ENCODE results near the gene APLP2. TPM values are rescaled to one million over a fixed set of nuclear protein-coding genes. Genes with fewer than 3 reads are reported as not detected.

Gene APLP2
- total and polyA plus RNA-seq, 9 donors: 198 to 466 (median 251) TPM

- Histone ChIP-seq H3K4me3 (no peak overlapping the region), H3K27ac (no peak overlapping the region), H3K9me3 (no peaks in the 10 kb centered on the region), H3K4me1 (ENCODE audit: insufficient read depth) (peaks cover 2% of the 10 kb centered on the region), H3K27me3 (no peaks in the 10 kb centered on the region), H3K36me3 (no peaks in the 10 kb centered on the region)
- no peak for DNase-seq
- intact Hi-C loops (cut with DNase I): no loop called here
- WGBS, 3 donors: 10 to 26% (median 15%) methylated on average over 2 of the region's 2 CpGs
- TF ChIP-seq CTCF (IDR thresholded peaks at IDR 0.05): no peak
- no peak for TF ChIP-seq EP300 (IDR thresholded peaks at IDR 0.05)
- no peak for TF ChIP-seq POLR2A (IDR thresholded peaks at IDR 0.05)
Measured at GRCh38 chr11:130023204-130023603, 46.5 kb upstream of the APLP2 start.

- 61 to 70% (median 61%) methylated on average over 1 of the region's 1 CpG for WGBS, 3 donors
- TF ChIP-seq CTCF (IDR thresholded peaks at IDR 0.05) (no peak), EP300 (IDR thresholded peaks at IDR 0.05) (no peak), POLR2A (IDR thresholded peaks at IDR 0.05) (no peak)
- intact Hi-C loops (cut with DNase I): no loop called here
- Histone ChIP-seq H3K27me3 (no peaks in the 10 kb centered on the region), H3K4me3 (no peak overlapping the region), H3K27ac (no peak overlapping the region), H3K36me3 (no peaks in the 10 kb centered on the region), H3K4me1 (ENCODE audit: insufficient read depth) (peaks cover 2% of the 10 kb centered on the region), H3K9me3 (no peaks in the 10 kb centered on the region)
- DNase-seq: no peak
Measured at GRCh38 chr11:130024361-130024760, 45.3 kb upstream of the APLP2 start.

GRCh38 chr11:130025371-130025770, 44.3 kb upstream of the APLP2 start:
- 4 to 28% (median 8%) methylated on average over 1 of the region's 1 CpG for WGBS, 3 donors
- H3K4me3 ChIP-seq: no peak overlapping the region
- no peaks in the 10 kb centered on the region for H3K9me3 ChIP-seq
- no peak overlapping the region for H3K27ac ChIP-seq
- DNase-seq: no peak
- peaks cover 2% of the 10 kb centered on the region for H3K4me1 ChIP-seq (ENCODE audit: insufficient read depth)
- H3K36me3 ChIP-seq: no peaks in the 10 kb centered on the region
- no peaks in the 10 kb centered on the region for H3K27me3 ChIP-seq
- TF ChIP-seq POLR2A (IDR thresholded peaks at IDR 0.05): no peak
- TF ChIP-seq CTCF (IDR thresholded peaks at IDR 0.05): no peak
- no peak for TF ChIP-seq EP300 (IDR thresholded peaks at IDR 0.05)
- intact Hi-C loops (cut with DNase I): no loop called here

GRCh38 chr11:130029137-130029536, 40.6 kb upstream of the APLP2 start:
- TF ChIP-seq POLR2A (IDR thresholded peaks at IDR 0.05) (no peak), CTCF (IDR thresholded peaks at IDR 0.05) (no peak), EP300 (IDR thresholded peaks at IDR 0.05) (no peak)
- intact Hi-C loops (cut with DNase I): no loop called here
- 88 to 95% (median 92%) methylated on average over 3 of the region's 3 CpGs for WGBS, 3 donors

More at GRCh38 chr11:130029137-130029536, 40.6 kb upstream of the APLP2 start:
- no peaks in the 10 kb centered on the region for H3K9me3 ChIP-seq
- H3K27me3 ChIP-seq: no peaks in the 10 kb centered on the region
- peaks cover 2% of the 10 kb centered on the region for H3K4me1 ChIP-seq (ENCODE audit: insufficient read depth)
- no peak overlapping the region for H3K27ac ChIP-seq
- no peak overlapping the region for H3K4me3 ChIP-seq
- DNase-seq: no peak
- no peaks in the 10 kb centered on the region for H3K36me3 ChIP-seq
